Trophoblast cell (in vitro differentiated cells and primary cell): ENCODE measurements around the gene CCDC148.
"Not testable (repeated sequence)": the region's sequence is repeated elsewhere in the genome, so short reads cannot be mapped to it uniquely, and the experiment has no call there.

Experiments
- DNase-seq, 2 donors: peaks; one replicate each; pipeline ENCODE4 v3.0.0-alpha.2; 2016
- H2AFZ ChIP-seq: 2 replicates; pipeline ENCODE4 v1.6.1; 2013; ENCODE audit warnings: low read length, moderate library complexity, mild to moderate bottlenecking; ENCODE audit not compliant: insufficient read depth, poor library complexity
- H2AK5ac ChIP-seq: 2 replicates; pipeline ENCODE4 v1.6.1; 2013; ENCODE audit warnings: mild to moderate bottlenecking, low read length
- H2BK120ac ChIP-seq: 2 replicates; pipeline ENCODE4 v1.6.1; 2013; ENCODE audit warnings: low read length, mild to moderate bottlenecking, moderate library complexity; ENCODE audit not compliant: insufficient read depth, poor library complexity
- H2BK12ac ChIP-seq: 2 replicates; pipeline ENCODE4 v1.6.1; 2013; ENCODE audit warnings: mild to moderate bottlenecking, low read length, moderate library complexity
- H2BK5ac ChIP-seq: 2 replicates; pipeline ENCODE4 v1.6.1; 2013; ENCODE audit warnings: low read length, low read depth, moderate library complexity, mild to moderate bottlenecking; ENCODE audit not compliant: poor library complexity
- H3K14ac ChIP-seq: 2 replicates; pipeline ENCODE4 v1.6.1; 2013; ENCODE audit warnings: mild to moderate bottlenecking, low read length
- H3K18ac ChIP-seq: 2 replicates; pipeline ENCODE4 v1.6.1; 2013; ENCODE audit warnings: mild to moderate bottlenecking, low read length
- H3K23ac ChIP-seq: 2 replicates; pipeline ENCODE4 v1.6.1; 2013; ENCODE audit warnings: low read length
- H3K27ac ChIP-seq: 2 replicates; pipeline ENCODE4 v1.5.1; 2013; ENCODE audit warnings: low read depth, mild to moderate bottlenecking, inconsistent platforms, low read length, moderate library complexity
- H3K27me3 ChIP-seq: 2 replicates; pipeline ENCODE4 v1.6.1; 2013; ENCODE audit warnings: inconsistent platforms, mild to moderate bottlenecking, low read length, moderate library complexity; ENCODE audit not compliant: insufficient read depth
- H3K36me3 ChIP-seq, 2 experiments: 1 replicate in 1 of 2; 2 replicates in 1 of 2; pipeline ENCODE4 v1.6.1; 2013; ENCODE audit warnings: low read length in 2 of 2, mild to moderate bottlenecking in 2 of 2, moderate library complexity in 1 of 2; ENCODE audit not compliant: insufficient read depth in 2 of 2, control insufficient read depth in 1 of 2
- H3K4ac ChIP-seq: 2 replicates; pipeline ENCODE4 v1.6.1; 2013; ENCODE audit warnings: low read depth, mild to moderate bottlenecking, low read length, moderate library complexity
- H3K4me1 ChIP-seq, 2 experiments: 1 replicate in 1 of 2; 2 replicates in 1 of 2; pipeline ENCODE4 v1.6.1; 2013; ENCODE audit warnings: low read length in 2 of 2, mild to moderate bottlenecking in 2 of 2, moderate library complexity in 1 of 2; ENCODE audit not compliant: insufficient read depth in 2 of 2, control insufficient read depth in 1 of 2
- H3K4me2 ChIP-seq: 2 replicates; pipeline ENCODE4 v1.6.1; 2013; ENCODE audit warnings: inconsistent platforms, mild to moderate bottlenecking, low read length, moderate library complexity
- H3K4me3 ChIP-seq: 2 replicates; pipeline ENCODE4 v1.5.1; 2013; ENCODE audit warnings: mild to moderate bottlenecking, low read depth, low read length, inconsistent platforms
- H3K79me1 ChIP-seq: one replicate; pipeline ENCODE4 v1.6.1; 2013; ENCODE audit warnings: low read length
- H3K79me2 ChIP-seq: 2 replicates; pipeline ENCODE4 v1.6.1; 2013; ENCODE audit warnings: low read length, mild to moderate bottlenecking; ENCODE audit not compliant: control insufficient read depth, insufficient read depth, poor library complexity
- H3K9ac ChIP-seq: 2 replicates; pipeline ENCODE4 v1.6.1; 2013; ENCODE audit warnings: mild to moderate bottlenecking, low read length
- H3K9me3 ChIP-seq: 2 replicates; pipeline ENCODE4 v1.6.1; 2013; ENCODE audit warnings: low read depth, mild to moderate bottlenecking, control low read depth, inconsistent platforms, low read length; ENCODE audit not compliant: insufficient read depth
- H4K12ac ChIP-seq: 2 replicates; pipeline ENCODE4 v1.6.1; 2013; ENCODE audit warnings: low read depth, mild to moderate bottlenecking, low read length, moderate library complexity
- H4K8ac ChIP-seq: 2 replicates; pipeline ENCODE4 v1.6.1; 2013; ENCODE audit warnings: low read depth, mild to moderate bottlenecking, low read length, moderate library complexity
- H4K91ac ChIP-seq: one replicate; pipeline ENCODE4 v1.6.1; 2013; ENCODE audit warnings: low read depth, mild to moderate bottlenecking, low read length, moderate library complexity
- WGBS: extraction: QIAGEN DNeasy Blood & Tissue Kit; methylation state at CpG from one replicate; pipeline ENCODE4 v1.1.7; 2013; ENCODE audit warnings: missing lambda C conversion rate; ENCODE audit not compliant: insufficient read length, insufficient coverage; ENCODE audit errors: extremely low coverage; 5-methylcytosine and 5-hydroxymethylcytosine counted together

CCDC148 gene

DNA sequence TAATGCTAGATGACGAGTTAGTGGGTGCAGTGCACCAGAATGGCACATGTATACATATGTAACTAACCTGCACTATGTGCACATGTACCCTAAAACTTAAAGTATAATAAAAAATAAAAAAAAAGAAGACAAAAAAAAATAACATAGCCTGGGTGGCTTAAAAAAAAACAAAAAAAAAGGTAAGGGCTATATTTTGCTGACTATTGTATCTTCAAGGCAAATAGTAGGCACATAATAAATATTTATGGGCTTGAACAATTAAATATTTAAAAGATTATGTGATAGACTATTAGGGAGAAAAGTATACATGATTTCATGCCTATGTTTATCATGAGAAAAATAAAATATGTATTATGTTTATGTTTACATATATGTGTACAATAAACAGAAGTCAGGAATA lies 99.4 kb downstream of the CCDC148 start:
- no peak overlapping the region for H3K18ac ChIP-seq
- no peaks in the 10 kb centered on the region for H3K9me3 ChIP-seq
- no peak overlapping the region for H3K4me2 ChIP-seq
- no peaks in the 10 kb centered on the region for H3K36me3 ChIP-seq
- no peak overlapping the region for H3K4ac ChIP-seq
- no peak overlapping the region for H3K4me3 ChIP-seq
- no peaks in the 10 kb centered on the region for H3K79me1 ChIP-seq
- H4K12ac ChIP-seq, result no peak overlapping the region
- H3K4me1 ChIP-seq, result no peaks in the 10 kb centered on the region
- H3K27ac ChIP-seq, result no peak overlapping the region
- H3K9ac ChIP-seq, result no peak overlapping the region
- no peak overlapping the region for H2BK120ac ChIP-seq
- no peak overlapping the region for H4K8ac ChIP-seq
- no peak overlapping the region for H2BK5ac ChIP-seq
- no peak overlapping the region for H4K91ac ChIP-seq
- WGBS, result no CpG with 5 or more reads among the region's 1 CpG
- H3K27me3 ChIP-seq, result no peaks in the 10 kb centered on the region
- no peaks in the 10 kb centered on the region for H3K79me2 ChIP-seq
- no peak for DNase-seq
- no peak overlapping the region for H3K14ac ChIP-seq
- H2BK12ac ChIP-seq, result no peak overlapping the region
- no peak overlapping the region for H2AK5ac ChIP-seq
- H3K23ac ChIP-seq, result no peak overlapping the region
- H2AFZ ChIP-seq, result no peak overlapping the region

DNA sequence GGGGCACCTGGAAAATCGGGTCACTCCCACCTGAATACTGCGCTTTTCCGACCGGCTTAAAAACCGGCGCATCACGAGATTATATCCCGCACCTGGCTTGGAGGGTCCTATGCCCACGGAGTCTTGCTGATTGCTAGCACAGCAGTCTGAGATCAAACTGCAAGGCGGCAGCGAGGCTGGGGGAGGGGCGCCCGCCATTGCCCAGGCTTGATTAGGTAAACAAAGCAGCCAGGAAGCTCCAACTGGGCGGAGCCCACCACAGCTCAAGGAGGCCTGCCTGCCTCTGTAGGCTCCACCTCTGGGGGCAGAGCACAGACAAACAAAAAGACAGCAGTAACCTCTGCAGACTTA lies 105.1 kb downstream of the CCDC148 start:
- not testable (repeated sequence) for H2BK5ac ChIP-seq, H3K4ac ChIP-seq, H2BK12ac ChIP-seq, H3K36me3 ChIP-seq, H3K9me3 ChIP-seq, DNase-seq, H3K27ac ChIP-seq, H3K4me1 ChIP-seq, H3K4me3 ChIP-seq, H3K79me2 ChIP-seq, H3K27me3 ChIP-seq, H3K4me2 ChIP-seq, H2AFZ ChIP-seq, H2BK120ac ChIP-seq, H3K9ac ChIP-seq, H3K23ac ChIP-seq, H3K79me1 ChIP-seq, H3K18ac ChIP-seq, H2AK5ac ChIP-seq, H4K91ac ChIP-seq, H4K8ac ChIP-seq, H4K12ac ChIP-seq, H3K14ac ChIP-seq
- whole genome bisulfite sequencing, result no CpG with 5 or more reads among the region's 14 CpGs

DNA sequence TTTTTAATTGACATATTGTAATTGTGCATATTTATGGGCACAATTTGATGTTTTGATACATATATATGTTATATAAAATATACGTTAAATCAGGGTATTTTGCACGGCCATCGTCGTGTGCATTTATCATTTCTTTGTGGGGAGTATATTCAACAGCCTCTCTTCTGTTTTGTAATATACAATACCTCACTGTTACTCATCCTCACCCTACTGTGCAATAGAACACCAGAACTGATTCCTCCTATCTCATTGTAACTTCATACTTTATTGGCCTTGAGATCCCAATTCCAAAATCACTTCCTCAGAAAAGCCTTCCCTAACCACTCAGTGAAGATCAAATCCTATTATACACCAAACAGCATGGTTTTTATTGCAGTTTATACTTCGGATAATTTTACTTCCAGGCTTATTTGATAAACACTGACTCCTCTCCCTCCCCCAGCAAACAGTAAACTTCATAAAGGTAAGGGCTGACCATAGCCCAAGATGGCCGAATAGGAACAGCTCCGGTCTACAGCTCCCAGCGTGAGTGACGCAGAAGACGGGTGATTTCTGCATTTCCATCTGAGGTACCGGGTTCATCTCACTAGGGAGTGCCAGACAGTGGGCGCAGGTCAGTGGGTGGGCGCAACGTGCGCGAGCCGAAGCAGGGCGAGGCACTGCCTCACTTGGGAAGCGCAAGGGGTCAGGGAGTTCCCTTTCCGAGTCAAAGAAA lies 105.6 kb downstream of the CCDC148 start:
- H4K8ac ChIP-seq, H3K27ac ChIP-seq, H3K9ac ChIP-seq, DNase-seq, H3K23ac ChIP-seq, H3K4me1 ChIP-seq, H3K79me1 ChIP-seq, H4K12ac ChIP-seq, H2BK12ac ChIP-seq, H2AFZ ChIP-seq, H3K18ac ChIP-seq, H3K14ac ChIP-seq, H3K4me3 ChIP-seq, H3K36me3 ChIP-seq, H3K27me3 ChIP-seq, H3K4ac ChIP-seq, H3K79me2 ChIP-seq, H2AK5ac ChIP-seq, H4K91ac ChIP-seq, H2BK5ac ChIP-seq, H3K4me2 ChIP-seq, H3K9me3 ChIP-seq, H2BK120ac ChIP-seq: not testable (repeated sequence)
- no CpG with 5 or more reads among the region's 20 CpGs for WGBS

DNA sequence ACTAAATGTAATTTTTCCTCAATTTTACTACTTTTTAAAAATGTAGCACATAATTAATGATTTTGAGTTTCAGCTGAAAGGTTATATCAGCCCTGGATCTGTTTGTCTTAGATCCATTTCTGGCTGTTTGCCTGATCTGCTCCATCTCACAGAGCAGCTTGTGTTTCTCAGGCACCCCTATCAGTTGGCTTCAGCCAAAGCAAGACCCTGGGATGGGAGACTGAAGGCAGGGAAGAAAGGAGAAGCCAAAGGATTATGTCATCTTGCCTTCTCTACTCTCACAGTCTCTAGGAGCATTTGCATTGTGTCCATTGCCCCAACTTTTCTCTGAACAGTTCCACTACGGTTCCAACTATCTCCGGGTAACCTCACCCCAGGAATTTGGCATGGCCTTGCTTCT lies 110.5 kb downstream of the CCDC148 start:
- Histone ChIP-seq H3K23ac (no peak overlapping the region), H2BK120ac (no peak overlapping the region), H3K14ac (no peak overlapping the region), H4K12ac (no peak overlapping the region), H4K8ac (no peak overlapping the region), H3K4me1 (no peaks in the 10 kb centered on the region), H3K27ac (no peak overlapping the region), H3K4me3 (no peak overlapping the region), H2AK5ac (no peak overlapping the region), H3K9me3 (no peaks in the 10 kb centered on the region), H3K36me3 (no peaks in the 10 kb centered on the region), H3K18ac (no peak overlapping the region), H3K79me2 (no peaks in the 10 kb centered on the region), H4K91ac (no peak overlapping the region), H3K4ac (no peak overlapping the region), H3K4me2 (no peak overlapping the region), H3K27me3 (no peaks in the 10 kb centered on the region), H3K79me1 (no peaks in the 10 kb centered on the region), H2BK12ac (no peak overlapping the region), H3K9ac (no peak overlapping the region), H2AFZ (no peak overlapping the region), H2BK5ac (no peak overlapping the region)
- no CpG with 5 or more reads among the region's 2 CpGs for WGBS
- DNase-seq, result no peak
